Ishikawa (cell line): Measurements from ENCODE around the gene ZRANB3.

ENCODE experiments used
- CEBPB ChIP-seq: IDR thresholded peaks from 2 replicates; pipeline ENCODE4 v1.6.1; 2012
- CREB1 ChIP-seq: IDR thresholded peaks from 2 replicates; pipeline ENCODE4 v1.6.1; 2012; ENCODE audit warnings: low read depth
- EGR1 ChIP-seq: IDR thresholded peaks from 2 replicates; pipeline ENCODE4 v1.6.1; 2012
- EP300 ChIP-seq: IDR thresholded peaks from 2 replicates; pipeline ENCODE4 v1.6.1; 2012; ENCODE audit warnings: borderline replicate concordance
- FOXM1 ChIP-seq: IDR thresholded peaks from 2 replicates; pipeline ENCODE4 v1.6.1; 2012; ENCODE audit warnings: low read depth, borderline replicate concordance
- NFIC ChIP-seq: IDR thresholded peaks from 2 replicates; pipeline ENCODE4 v1.6.1; 2012
- RAD21 ChIP-seq: IDR thresholded peaks from 2 replicates; pipeline ENCODE4 v1.6.1; 2012; ENCODE audit warnings: low read depth
- TAF1 ChIP-seq: IDR thresholded peaks from 2 replicates; pipeline ENCODE4 v1.6.1; 2012; ENCODE audit warnings: low read depth, mild to moderate bottlenecking
- TCF12 ChIP-seq: IDR thresholded peaks from 2 replicates; pipeline ENCODE4 v1.6.1; 2012; ENCODE audit warnings: low read depth
- TEAD4 ChIP-seq: IDR thresholded peaks from 2 replicates; pipeline ENCODE4 v1.6.1; 2012
- YY1 ChIP-seq: IDR thresholded peaks from 2 replicates; pipeline ENCODE4 v1.6.1; 2012; ENCODE audit warnings: low read depth
- ZBTB7A ChIP-seq: IDR thresholded peaks from 2 replicates; pipeline ENCODE4 v1.6.1; 2012; ENCODE audit warnings: low read depth
- TF ChIP-seq, protein P1 (sequence below): IDR thresholded peaks from 2 replicates; pipeline ENCODE4 v1.6.1; 2012
- TF ChIP-seq, protein P2 (sequence below): IDR thresholded peaks from 2 replicates; pipeline ENCODE4 v1.6.1; 2012
- TF ChIP-seq, protein P3 (sequence below): IDR thresholded peaks from 2 replicates; pipeline ENCODE4 v1.6.1; 2012; ENCODE audit warnings: low read depth, mild to moderate bottlenecking

ZRANB3 gene

DNA sequence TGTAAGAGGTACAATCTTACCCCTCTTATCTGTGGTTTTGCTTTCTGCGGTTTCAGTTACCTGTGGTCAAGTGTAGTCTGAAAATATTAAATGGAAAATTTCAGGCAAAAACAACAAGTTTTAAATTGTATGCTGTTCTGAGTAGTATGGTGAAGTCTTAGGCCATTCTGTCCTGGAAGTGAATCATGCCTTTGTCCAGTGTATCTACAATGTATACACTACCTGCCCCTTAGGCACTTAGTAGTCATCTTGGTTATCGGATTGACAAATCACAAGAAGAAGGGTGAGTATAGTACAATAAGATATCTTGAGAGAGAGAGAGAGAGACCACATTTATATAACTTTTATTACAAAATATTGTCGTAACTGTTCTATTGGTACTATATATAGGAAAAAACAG is 435.4 kb downstream of the ZRANB3 start:
- TF ChIP-seq NFIC (no peak), EP300 (no peak), FOXM1 (no peak), CEBPB (no peak), CREB1 (no peak), ZBTB7A (no peak), YY1 (no peak), RAD21 (no peak), EGR1 (no peak)
- TF ChIP-seq, protein P1, sequence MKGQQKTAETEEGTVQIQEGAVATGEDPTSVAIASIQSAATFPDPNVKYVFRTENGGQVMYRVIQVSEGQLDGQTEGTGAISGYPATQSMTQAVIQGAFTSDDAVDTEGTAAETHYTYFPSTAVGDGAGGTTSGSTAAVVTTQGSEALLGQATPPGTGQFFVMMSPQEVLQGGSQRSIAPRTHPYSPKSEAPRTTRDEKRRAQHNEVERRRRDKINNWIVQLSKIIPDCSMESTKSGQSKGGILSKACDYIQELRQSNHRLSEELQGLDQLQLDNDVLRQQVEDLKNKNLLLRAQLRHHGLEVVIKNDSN, result no peak

DNA sequence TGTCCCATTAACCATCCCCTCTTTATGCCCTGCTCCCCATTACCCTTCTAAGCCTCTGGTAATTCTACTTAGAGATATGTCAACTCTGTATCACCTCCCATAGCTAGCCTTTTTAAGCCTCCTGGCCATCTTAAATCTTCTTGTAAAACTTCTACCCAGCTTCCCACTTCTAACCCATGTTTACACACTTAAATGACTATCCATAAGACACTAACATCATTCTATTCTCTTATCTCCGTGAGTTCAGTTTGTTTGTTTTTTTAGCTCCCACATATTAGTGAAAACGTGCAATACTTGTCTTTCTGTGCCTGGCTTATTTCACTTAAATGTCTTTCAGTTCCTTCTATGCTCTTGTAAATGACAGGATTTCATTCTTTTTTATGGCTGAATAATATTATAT is 436.5 kb downstream of the ZRANB3 start:
- TF ChIP-seq EGR1 (no peak), TEAD4 (no peak), ZBTB7A (no peak), NFIC (no peak), CREB1 (no peak), CEBPB (no peak), TCF12 (no peak), FOXM1 (no peak), EP300 (no peak), TAF1 (no peak), RAD21 (no peak), YY1 (no peak)
- TF ChIP-seq, protein P2, sequence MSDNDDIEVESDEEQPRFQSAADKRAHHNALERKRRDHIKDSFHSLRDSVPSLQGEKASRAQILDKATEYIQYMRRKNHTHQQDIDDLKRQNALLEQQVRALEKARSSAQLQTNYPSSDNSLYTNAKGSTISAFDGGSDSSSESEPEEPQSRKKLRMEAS, result no peak
- TF ChIP-seq, protein P3, sequence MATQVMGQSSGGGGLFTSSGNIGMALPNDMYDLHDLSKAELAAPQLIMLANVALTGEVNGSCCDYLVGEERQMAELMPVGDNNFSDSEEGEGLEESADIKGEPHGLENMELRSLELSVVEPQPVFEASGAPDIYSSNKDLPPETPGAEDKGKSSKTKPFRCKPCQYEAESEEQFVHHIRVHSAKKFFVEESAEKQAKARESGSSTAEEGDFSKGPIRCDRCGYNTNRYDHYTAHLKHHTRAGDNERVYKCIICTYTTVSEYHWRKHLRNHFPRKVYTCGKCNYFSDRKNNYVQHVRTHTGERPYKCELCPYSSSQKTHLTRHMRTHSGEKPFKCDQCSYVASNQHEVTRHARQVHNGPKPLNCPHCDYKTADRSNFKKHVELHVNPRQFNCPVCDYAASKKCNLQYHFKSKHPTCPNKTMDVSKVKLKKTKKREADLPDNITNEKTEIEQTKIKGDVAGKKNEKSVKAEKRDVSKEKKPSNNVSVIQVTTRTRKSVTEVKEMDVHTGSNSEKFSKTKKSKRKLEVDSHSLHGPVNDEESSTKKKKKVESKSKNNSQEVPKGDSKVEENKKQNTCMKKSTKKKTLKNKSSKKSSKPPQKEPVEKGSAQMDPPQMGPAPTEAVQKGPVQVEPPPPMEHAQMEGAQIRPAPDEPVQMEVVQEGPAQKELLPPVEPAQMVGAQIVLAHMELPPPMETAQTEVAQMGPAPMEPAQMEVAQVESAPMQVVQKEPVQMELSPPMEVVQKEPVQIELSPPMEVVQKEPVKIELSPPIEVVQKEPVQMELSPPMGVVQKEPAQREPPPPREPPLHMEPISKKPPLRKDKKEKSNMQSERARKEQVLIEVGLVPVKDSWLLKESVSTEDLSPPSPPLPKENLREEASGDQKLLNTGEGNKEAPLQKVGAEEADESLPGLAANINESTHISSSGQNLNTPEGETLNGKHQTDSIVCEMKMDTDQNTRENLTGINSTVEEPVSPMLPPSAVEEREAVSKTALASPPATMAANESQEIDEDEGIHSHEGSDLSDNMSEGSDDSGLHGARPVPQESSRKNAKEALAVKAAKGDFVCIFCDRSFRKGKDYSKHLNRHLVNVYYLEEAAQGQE, result no peak
- TF ChIP-seq, protein P1, result no peak

DNA sequence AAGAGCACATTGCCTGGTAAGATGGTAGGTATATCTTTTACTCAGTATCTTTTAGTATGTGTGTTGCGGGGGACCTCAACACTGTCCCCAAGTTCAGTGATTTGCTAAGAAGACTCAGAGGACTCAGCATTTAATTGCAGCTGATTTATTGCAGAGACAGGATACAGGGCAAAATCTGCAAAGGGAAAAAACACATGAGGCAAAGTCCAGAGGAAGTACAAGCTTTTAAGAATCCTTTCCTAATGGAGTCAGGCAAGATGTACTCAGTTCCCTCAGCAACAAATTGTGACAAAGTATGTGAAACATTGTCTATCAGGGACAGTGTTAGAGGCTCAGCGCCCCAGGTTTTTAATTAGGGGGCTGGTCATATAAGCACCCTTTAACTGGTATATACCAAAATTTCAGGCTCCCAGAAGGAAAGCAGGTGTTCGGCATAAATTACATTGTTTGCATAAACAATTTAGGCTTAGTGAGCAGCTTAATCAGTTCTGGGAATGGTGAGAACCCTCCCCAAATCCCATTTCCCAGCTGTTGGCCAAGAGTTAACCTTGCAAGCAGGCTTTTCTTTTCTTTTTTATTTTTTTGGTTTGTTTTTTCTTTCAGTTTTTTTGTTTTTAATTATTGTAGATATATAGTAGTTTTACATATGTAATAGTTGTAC is 437.2 kb downstream of the ZRANB3 start:
- TF ChIP-seq FOXM1, result no peak
- TF ChIP-seq ZBTB7A, result no peak
- TF ChIP-seq, protein P2, result no peak
- TF ChIP-seq CEBPB, result no peak
- TF ChIP-seq TAF1, result no peak
- no peak for TF ChIP-seq EGR1
- no peak for TF ChIP-seq YY1
- TF ChIP-seq, protein P3, result no peak
- no peak for TF ChIP-seq TCF12
- no peak for TF ChIP-seq NFIC
- TF ChIP-seq CREB1, result no peak
- no peak for TF ChIP-seq EP300
- no peak for TF ChIP-seq RAD21
- TF ChIP-seq, protein P1, result no peak
- TF ChIP-seq TEAD4, result no peak

DNA sequence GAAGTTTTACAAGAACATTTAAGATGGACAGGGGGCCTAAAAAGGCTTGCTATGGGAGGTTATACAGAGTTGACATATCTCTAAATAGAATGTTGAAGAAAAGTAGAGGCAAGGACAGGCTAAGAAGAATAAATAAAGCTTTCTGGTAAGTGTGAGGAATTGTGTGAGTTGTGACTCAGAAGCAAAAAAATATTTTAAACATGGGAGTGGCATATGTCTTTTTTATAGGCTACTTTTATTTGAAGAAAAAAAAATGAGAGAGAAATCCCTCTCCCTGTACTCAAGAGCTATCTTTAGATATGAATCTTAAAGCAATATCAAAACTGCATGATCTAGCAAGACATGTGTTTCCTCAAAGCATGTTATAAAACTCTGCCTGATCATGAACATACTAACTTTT is 437.8 kb downstream of the ZRANB3 start:
- no peak for TF ChIP-seq CEBPB
- no peak for TF ChIP-seq TEAD4
- no peak for TF ChIP-seq EGR1
- TF ChIP-seq, protein P2, result no peak

DNA sequence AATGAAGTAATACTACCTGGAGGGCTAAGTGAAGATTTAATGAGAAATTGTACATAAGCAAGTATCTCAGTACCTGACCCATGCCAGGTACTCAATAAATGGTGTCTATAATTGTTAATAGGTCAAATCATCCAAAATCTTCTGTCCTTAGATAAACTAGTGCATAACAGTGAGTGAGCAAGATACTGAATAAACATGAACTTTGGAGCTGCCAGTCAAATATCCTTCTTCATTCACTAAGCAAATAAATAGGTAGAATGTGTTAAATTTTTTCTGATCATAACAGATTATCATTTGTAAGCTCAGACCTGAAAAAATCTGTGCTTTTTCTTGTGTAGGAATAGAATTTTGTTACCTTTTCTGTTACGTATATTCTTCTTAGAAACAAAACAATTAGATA is 439.3 kb downstream of the ZRANB3 start:
- TF ChIP-seq RAD21, result no peak
